HepG2 (cell line): ENCODE results near the gene PTCRA. TPM values are rescaled to one million over a fixed set of nuclear protein-coding genes. Genes with fewer than 3 reads are reported as not detected.
A peak's percentile ranks its signal among the peaks of the same experiment; 100 is the strongest.

ENCODE experiments used
- CAMTA2 ChIP-seq: sonication (generic); formaldehyde crosslinking; IDR thresholded peaks from 2 replicates; pipeline ENCODE4 v1.4.0; 2020; ENCODE audit warnings: mild to moderate bottlenecking, missing genetic modification reagents, borderline replicate concordance
- CREM ChIP-seq, 2 experiments: sonication (generic) in 1 of 2; formaldehyde crosslinking in 1 of 2; IDR thresholded peaks; 2 replicates each; pipeline versions ENCODE4 v1.4.0 to v1.6.1; 2016 to 2020; ENCODE audit warnings: antibody characterized with exemption in 1 of 2, mild to moderate bottlenecking in 1 of 2, missing genetic modification reagents in 1 of 2
- EZH2 ChIP-seq: conservative IDR thresholded peaks from 2 replicates; pipeline ENCODE4 v1.6.1; 2012; ENCODE audit warnings: mild to moderate bottlenecking, low read depth, low read length, moderate library complexity
- GATAD1 ChIP-seq: IDR thresholded peaks from 2 replicates; pipeline ENCODE4 v1.6.1; 2016; ENCODE audit warnings: missing genetic modification reagents, missing compliant biosample characterization
- HNF4A ChIP-seq: sonication (generic); formaldehyde crosslinking; IDR thresholded peaks from 2 replicates; pipeline ENCODE4 v1.4.0; 2020; ENCODE audit warnings: missing genetic modification reagents
- HOMEZ ChIP-seq: IDR thresholded peaks from 2 replicates; pipeline ENCODE4 v1.6.1; 2016; ENCODE audit warnings: low read depth
- KDM5B ChIP-seq: sonication (generic); formaldehyde crosslinking; IDR thresholded peaks from 2 replicates; pipeline ENCODE4 v1.4.0; 2020; ENCODE audit warnings: missing genetic modification reagents, mild to moderate bottlenecking, borderline replicate concordance
- NFYB ChIP-seq: sonication (generic); formaldehyde crosslinking; IDR thresholded peaks from 2 replicates; pipeline ENCODE4 v1.4.0; 2020; ENCODE audit warnings: missing genetic modification reagents
- POLR2A ChIP-seq, 2 experiments: IDR thresholded peaks; 2 replicates each; pipeline ENCODE4 v1.6.1; 2011; ENCODE audit warnings: low read depth in 2 of 2, low read length in 2 of 2, mild to moderate bottlenecking in 1 of 2, moderate library complexity in 1 of 2; ENCODE audit not compliant: insufficient read depth in 1 of 2
- RARG ChIP-seq: sonication (generic); formaldehyde crosslinking; IDR thresholded peaks from 2 replicates; pipeline ENCODE4 v1.4.0; 2020; ENCODE audit warnings: low read depth, mild to moderate bottlenecking, missing genetic modification reagents
- TCF12 ChIP-seq, 2 experiments: fragments of 450-650 bp in 1 of 2; sonication (generic) in 1 of 2; formaldehyde crosslinking in 1 of 2; IDR thresholded peaks; 2 replicates each; pipeline versions ENCODE4 v1.6.1 to v1.8.0; 2017 to 2022; ENCODE audit warnings: antibody characterized with exemption in 1 of 2, mild to moderate bottlenecking in 1 of 2, missing genetic modification reagents in 1 of 2, moderate library complexity in 1 of 2
- TCF7L2 ChIP-seq: IDR thresholded peaks from 2 replicates; pipeline ENCODE4 v1.6.1; 2011; ENCODE audit warnings: mild to moderate bottlenecking, low read depth, low read length, moderate library complexity
- ZKSCAN1 ChIP-seq: fragments of 150-350 bp; IDR thresholded peaks from 2 replicates; pipeline ENCODE4 v1.6.1; 2014; ENCODE audit warnings: low read length
- ZNF207 ChIP-seq: fragments of 450-650 bp; IDR thresholded peaks from 2 replicates; pipeline ENCODE4 v1.6.1; 2016; ENCODE audit warnings: antibody characterized with exemption, borderline replicate concordance
- ZNF251 ChIP-seq: sonication (generic); formaldehyde crosslinking; IDR thresholded peaks from 2 replicates; pipeline ENCODE4 v1.9.0; 2021; ENCODE audit warnings: mild to moderate bottlenecking, missing genetic modification reagents
- ZNF34 ChIP-seq: sonication (generic); formaldehyde crosslinking; IDR thresholded peaks from 2 replicates; pipeline ENCODE4 v1.4.0; 2020; ENCODE audit warnings: mild to moderate bottlenecking, missing genetic modification reagents, borderline replicate concordance
- ZNF558 ChIP-seq: sonication (generic); formaldehyde crosslinking; IDR thresholded peaks from 2 replicates; pipeline ENCODE4 v1.9.0; 2022; ENCODE audit warnings: mild to moderate bottlenecking, missing genetic modification reagents, borderline replicate concordance
- ZNF687 ChIP-seq: sonication (generic); formaldehyde crosslinking; IDR thresholded peaks from 2 replicates; pipeline ENCODE4 v1.5.1; 2020; ENCODE audit warnings: mild to moderate bottlenecking, missing genetic modification reagents, moderate library complexity
- ZNF75D ChIP-seq: sonication (generic); formaldehyde crosslinking; IDR thresholded peaks from 2 replicates; pipeline ENCODE4 v1.8.1; 2023; ENCODE audit warnings: missing genetic modification reagents, mild to moderate bottlenecking, borderline replicate concordance
- ZSCAN20 ChIP-seq: sonication (generic); formaldehyde crosslinking; IDR thresholded peaks from 2 replicates; pipeline ENCODE4 v1.4.0; 2020; ENCODE audit warnings: missing genetic modification reagents, mild to moderate bottlenecking, borderline replicate concordance
- polyA plus RNA-seq, 8 experiments: library from polyadenylated mRNA; depleted of rRNA in 3 of 8; stranded (reverse) in 7 of 8; unstranded in 1 of 8; fragments of >200 nt; fragmentation: Illumina TruSeq in 4 of 8; extraction: Trizol in 4 of 8; gene quantifications; 2 replicates each; pipeline versions ENCODE4 v1.2.1 to v1.2.3, GENCODE V29; 2011 to 2016; ENCODE audit warnings: low read depth in 4 of 8, missing spikeins in 1 of 8, mixed read lengths in 1 of 8; ENCODE audit not compliant: insufficient read depth in 1 of 8
- total RNA-seq, 5 experiments: library from RNA; depleted of rRNA; stranded (reverse); fragments of >200 nt; fragmentation: Illumina TruSeq; extraction: Trizol; gene quantifications; 2 replicates each; pipeline ENCODE4 v1.2.3, GENCODE V29; 2016; ENCODE audit warnings: low read depth in 1 of 5
- TF ChIP-seq, protein P1 (sequence below): sonication (generic); formaldehyde crosslinking; IDR thresholded peaks from 2 replicates; pipeline ENCODE4 v1.8.1; 2023; ENCODE audit warnings: mild to moderate bottlenecking, missing genetic modification reagents

PTCRA gene
- total and polyA plus RNA-seq, 2 of the 13 experiments (the other 11 are each of a cell fraction or from before 2014, with no cell fraction given), result not detected

- TF ChIP-seq ZNF687 (CRISPR knock-in tag), result no peak
- 0 out of 2 replicates have a peak, but pooled peaks have one; percentile 32 for TF ChIP-seq HOMEZ (CRISPR knock-in tag)
- TF ChIP-seq HNF4A (CRISPR knock-in tag), result peak; percentile 18; the same call in 1 of the 2 replicates
- TF ChIP-seq ZSCAN20, result no peak
- TF ChIP-seq GATAD1, result peak; percentile 77
- TF ChIP-seq NFYB, result no peak
- no peak for TF ChIP-seq TCF12 (IDR thresholded peaks at IDR 0.05)
- TF ChIP-seq TCF12 (CRISPR knock-in tag; IDR thresholded peaks at IDR 0.05), result no peak
- no peak for TF ChIP-seq RARG
- TF ChIP-seq CREM (IDR thresholded peaks at IDR 0.05), result 0 out of 2 replicates have a peak, but pooled peaks have one; percentile 12
- no peak for TF ChIP-seq CREM (CRISPR knock-in tag; IDR thresholded peaks at IDR 0.05)
- TF ChIP-seq ZNF34 (CRISPR knock-in tag), result no peak
- no peak for TF ChIP-seq ZNF251 (CRISPR knock-in tag)
- TF ChIP-seq CAMTA2 (CRISPR knock-in tag), result no peak
- TF ChIP-seq, protein P1, sequence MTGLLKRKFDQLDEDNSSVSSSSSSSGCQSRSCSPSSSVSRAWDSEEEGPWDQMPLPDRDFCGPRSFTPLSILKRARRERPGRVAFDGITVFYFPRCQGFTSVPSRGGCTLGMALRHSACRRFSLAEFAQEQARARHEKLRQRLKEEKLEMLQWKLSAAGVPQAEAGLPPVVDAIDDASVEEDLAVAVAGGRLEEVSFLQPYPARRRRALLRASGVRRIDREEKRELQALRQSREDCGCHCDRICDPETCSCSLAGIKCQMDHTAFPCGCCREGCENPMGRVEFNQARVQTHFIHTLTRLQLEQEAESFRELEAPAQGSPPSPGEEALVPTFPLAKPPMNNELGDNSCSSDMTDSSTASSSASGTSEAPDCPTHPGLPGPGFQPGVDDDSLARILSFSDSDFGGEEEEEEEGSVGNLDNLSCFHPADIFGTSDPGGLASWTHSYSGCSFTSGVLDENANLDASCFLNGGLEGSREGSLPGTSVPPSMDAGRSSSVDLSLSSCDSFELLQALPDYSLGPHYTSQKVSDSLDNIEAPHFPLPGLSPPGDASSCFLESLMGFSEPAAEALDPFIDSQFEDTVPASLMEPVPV (CRISPR knock-in tag), result no peak
- no peak for TF ChIP-seq KDM5B
- TF ChIP-seq ZKSCAN1, result no peak
- no peak for TF ChIP-seq TCF7L2
- no peak for TF ChIP-seq ZNF558 (CRISPR knock-in tag)
- peak; percentile 18 to 49; a peak in 2 of 4 replicates for TF ChIP-seq POLR2A (IDR thresholded peaks at IDR 0.05; ENCODE audit: insufficient read depth in 1 of 2, low read depth in 2 of 2, low read length in 2 of 2)
- TF ChIP-seq ZNF207, result no peak
- no peak for TF ChIP-seq EZH2
- no peak for TF ChIP-seq ZNF75D (CRISPR knock-in tag)
Measured at GRCh38 chr6:42877695-42878094, 38.2 kb upstream of the PTCRA start (continued).
